SK-N-SH treated with all-trans-retinoic acid at 6 μM for 48 hours (cell line): ENCODE measurements around the gene FAM199X.

Experiments used
- ARNTL ChIP-seq: fragments of 450-650 bp; formaldehyde crosslinking; IDR thresholded peaks from 2 replicates; pipeline ENCODE4 v1.5.0; 2020; ENCODE audit warnings: low read depth, mild to moderate bottlenecking, moderate library complexity, borderline replicate concordance
- CSDC2 ChIP-seq: fragments of 250-450 bp; sonication (Bioruptor Pico); IDR thresholded peaks from 2 replicates; pipeline ENCODE4 v1.5.0; 2020; ENCODE audit warnings: mild to moderate bottlenecking, moderate library complexity
- GLIS3 ChIP-seq: fragments of 250-450 bp; sonication (Bioruptor Pico); IDR thresholded peaks from 2 replicates; pipeline ENCODE4 v1.5.0; 2020; ENCODE audit warnings: mild to moderate bottlenecking, moderate library complexity
- ZFP3 ChIP-seq: fragments of 250-450 bp; sonication (Bioruptor Pico); IDR thresholded peaks from 2 replicates; pipeline ENCODE4 v1.5.0; 2020; ENCODE audit warnings: mild to moderate bottlenecking, moderate library complexity
- ZNF70 ChIP-seq: fragments of 450-650 bp; formaldehyde crosslinking; IDR thresholded peaks from 2 replicates; pipeline ENCODE4 v1.5.0; 2020; ENCODE audit warnings: mild to moderate bottlenecking, moderate library complexity
- TF ChIP-seq, protein P1 (sequence below): fragments of 250-450 bp; sonication (Bioruptor Pico); IDR thresholded peaks from 2 replicates; pipeline ENCODE4 v1.5.1; 2020; ENCODE audit warnings: low read depth, mild to moderate bottlenecking, moderate library complexity

DNA sequence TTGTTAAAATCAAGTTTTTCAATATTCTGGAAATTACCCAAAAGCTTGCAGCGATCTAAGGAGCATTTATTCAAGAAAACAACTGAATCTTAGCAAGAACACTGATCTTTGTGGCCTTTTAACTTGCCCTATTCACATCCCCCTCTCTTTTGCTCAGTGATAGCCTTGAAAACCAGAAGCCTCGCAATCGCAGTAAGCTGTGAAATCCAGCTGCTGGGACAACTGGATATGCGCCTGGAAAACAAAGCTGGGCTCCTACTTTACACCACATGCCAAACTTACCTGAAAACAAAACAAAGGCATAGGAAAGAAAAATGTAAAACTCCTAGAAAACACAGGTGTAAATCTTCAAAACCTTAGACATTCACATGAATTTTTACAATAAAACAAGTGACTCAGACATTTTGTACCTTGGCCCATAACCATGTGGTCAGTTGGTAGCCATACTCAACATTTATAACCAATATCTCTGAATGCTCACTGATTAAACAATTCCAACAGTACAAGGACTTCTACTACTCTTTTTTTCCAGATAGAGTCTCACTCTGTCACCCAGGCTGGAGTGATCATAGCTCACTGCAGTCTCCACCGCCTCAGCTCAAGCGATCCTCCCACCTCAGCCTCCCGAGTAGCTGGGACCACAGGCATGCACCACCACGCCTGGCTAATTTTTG, 25.0 kb upstream of the FAM199X start:
- no peak for TF ChIP-seq ZFP3 (CRISPR knock-in tag)
- no peak for TF ChIP-seq ARNTL
- TF ChIP-seq GLIS3 (CRISPR knock-in tag), result no peak
- TF ChIP-seq, protein P1, sequence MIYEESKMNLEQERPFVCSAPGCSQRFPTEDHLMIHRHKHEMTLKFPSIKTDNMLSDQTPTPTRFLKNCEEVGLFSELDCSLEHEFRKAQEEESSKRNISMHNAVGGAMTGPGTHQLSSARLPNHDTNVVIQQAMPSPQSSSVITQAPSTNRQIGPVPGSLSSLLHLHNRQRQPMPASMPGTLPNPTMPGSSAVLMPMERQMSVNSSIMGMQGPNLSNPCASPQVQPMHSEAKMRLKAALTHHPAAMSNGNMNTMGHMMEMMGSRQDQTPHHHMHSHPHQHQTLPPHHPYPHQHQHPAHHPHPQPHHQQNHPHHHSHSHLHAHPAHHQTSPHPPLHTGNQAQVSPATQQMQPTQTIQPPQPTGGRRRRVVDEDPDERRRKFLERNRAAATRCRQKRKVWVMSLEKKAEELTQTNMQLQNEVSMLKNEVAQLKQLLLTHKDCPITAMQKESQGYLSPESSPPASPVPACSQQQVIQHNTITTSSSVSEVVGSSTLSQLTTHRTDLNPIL, result no peak
- no peak for TF ChIP-seq CSDC2 (CRISPR knock-in tag)
- no peak for TF ChIP-seq ZNF70 (CRISPR knock-in tag)
